HG03521 (cell line): ENCODE measurements around the gene ALG6.

Source experiments
- ATAC-seq: cut with Tn5 transposase; IDR thresholded peaks from one replicate; pipeline ENCODE4 v1.9.1; 2021; ENCODE audit warnings: mild to moderate bottlenecking, moderate library complexity; ENCODE audit not compliant: unreplicated experiment

Gene ALG6

DNA sequence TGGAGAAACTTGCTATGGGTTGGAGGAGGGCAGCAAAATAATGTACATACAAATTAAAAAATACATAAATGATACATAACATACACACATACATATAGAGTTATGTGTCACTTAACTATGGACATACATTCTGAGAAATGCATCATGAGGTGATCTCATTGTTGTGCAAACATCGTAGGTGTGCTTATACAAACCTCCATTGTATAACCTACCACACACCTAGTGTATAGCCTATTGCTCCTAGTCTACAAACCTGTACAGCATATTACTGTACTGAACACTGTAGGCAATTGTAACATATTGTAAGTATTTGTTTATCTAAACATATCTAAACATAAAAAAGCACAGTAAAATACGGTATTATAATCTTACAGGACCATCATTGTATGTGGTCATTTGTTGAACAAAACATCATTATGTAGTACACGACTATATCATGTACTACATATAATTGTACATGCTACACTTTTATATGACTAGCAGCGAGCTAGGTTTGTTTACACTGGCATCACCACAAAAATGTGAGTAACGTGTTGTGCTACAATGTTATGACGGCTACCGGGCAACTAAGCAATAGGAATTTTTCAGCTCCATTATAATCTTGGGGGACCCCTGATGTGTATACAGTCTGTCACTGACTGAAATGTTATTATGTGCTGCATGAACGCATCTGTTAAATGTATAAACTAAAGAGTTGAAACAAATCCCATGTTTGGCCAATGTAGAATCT is 120.1 kb downstream of the ALG6 start:
- ATAC-seq: no peak
